ENCODE results near the gene USP49.
"Not testable (repeated sequence)": the region's sequence is repeated elsewhere in the genome, so short reads cannot be mapped to it uniquely, and the experiment has no call there.

Gene USP49

GRCh38 chr6:41779788-41780550, 115.2 kb downstream of the USP49 start, which contains the start of gene FRS3:
Gene FRS3, minus strand, starts transcription at chr6:41779900. Its CDS starts 2,913 bp downstream, at chr6:41776987.
- DNase-seq (ENCODE audit: low spot score): peak; percentile 90

- DNase-seq (ENCODE audit: low spot score): no peak
These were observed 115.8 kb downstream of the USP49 start for GRCh38 chr6:41779336-41779735.

DNA sequence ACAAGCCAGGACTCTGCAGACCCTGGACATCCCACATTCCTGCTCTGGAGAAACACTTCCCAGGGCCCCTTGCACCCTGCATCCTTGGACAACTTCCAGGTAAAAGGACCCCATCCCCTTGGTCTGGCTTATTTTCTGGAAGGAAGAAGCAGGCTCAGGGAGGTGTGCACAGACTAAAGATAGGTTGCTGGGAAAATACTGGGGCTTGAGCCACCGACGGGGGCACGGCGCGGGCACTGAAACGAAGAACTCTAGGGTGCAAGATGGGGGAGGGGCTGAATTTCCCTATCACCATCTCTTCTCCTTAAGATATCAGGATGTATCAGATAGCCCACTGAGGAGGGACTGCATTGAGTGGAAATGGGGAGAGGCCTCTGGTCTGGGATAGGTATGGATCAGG, 116.3 kb downstream of the USP49 start:
- no peak for DNase-seq (ENCODE audit: low spot score)

GRCh38 chr6:41777551-41778285, 117.5 kb downstream of the USP49 start:
- no peak for DNase-seq (ENCODE audit: low spot score)

DNA sequence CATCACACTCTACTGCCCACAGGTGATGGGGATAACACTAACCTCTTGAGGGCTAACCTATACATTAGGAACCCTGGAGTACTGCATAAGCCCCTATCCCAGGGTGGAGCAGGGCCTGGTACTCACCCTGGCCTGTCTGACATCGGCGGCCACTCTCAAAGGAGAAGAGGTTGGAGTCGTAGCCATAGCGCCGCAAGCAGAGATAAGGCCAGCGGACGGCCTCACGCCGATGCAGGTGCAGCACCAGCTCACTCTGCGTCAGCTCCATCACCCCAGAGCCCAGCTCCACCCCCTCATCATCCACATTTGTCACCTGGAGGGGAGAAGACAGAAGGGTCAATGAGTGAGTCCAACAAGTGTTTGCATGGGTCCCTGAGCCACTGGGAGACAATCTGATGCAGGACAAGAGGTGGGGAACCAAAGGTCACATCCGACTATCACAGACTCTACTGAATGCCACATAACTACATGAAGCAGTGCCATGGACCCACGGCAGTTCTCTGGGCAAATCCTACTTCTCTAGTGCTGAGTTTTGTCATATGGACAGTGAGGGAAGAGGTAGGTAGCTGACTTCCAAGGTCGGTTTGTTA, 119.8 kb downstream of the USP49 start:
- no peak for DNase-seq (ENCODE audit: low spot score)

DNA sequence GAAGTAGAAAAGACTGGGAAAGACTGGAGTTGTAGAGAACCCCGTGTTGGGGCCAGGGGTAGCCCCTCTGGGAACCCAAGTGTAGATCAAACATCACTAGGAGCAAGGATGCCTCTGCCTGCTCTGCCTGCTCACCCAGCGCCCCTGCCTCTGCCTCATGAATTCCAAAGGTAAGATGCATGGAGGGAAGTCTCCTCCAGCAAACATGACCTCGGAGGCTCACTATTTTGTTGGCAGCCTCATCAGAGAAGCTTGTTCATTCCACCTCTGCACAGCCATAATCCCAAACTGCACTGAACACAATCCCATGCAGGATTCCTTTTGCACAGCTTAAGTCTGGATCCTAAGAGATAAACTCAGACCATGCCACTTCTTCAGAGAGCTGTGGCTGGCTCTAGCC, 120.3 kb downstream of the USP49 start:
- no peak for DNase-seq (ENCODE audit: low spot score)

- DNase-seq (ENCODE audit: low spot score): no peak
These were observed 123.9 kb downstream of the USP49 start for GRCh38 chr6:41771058-41771983.

DNA sequence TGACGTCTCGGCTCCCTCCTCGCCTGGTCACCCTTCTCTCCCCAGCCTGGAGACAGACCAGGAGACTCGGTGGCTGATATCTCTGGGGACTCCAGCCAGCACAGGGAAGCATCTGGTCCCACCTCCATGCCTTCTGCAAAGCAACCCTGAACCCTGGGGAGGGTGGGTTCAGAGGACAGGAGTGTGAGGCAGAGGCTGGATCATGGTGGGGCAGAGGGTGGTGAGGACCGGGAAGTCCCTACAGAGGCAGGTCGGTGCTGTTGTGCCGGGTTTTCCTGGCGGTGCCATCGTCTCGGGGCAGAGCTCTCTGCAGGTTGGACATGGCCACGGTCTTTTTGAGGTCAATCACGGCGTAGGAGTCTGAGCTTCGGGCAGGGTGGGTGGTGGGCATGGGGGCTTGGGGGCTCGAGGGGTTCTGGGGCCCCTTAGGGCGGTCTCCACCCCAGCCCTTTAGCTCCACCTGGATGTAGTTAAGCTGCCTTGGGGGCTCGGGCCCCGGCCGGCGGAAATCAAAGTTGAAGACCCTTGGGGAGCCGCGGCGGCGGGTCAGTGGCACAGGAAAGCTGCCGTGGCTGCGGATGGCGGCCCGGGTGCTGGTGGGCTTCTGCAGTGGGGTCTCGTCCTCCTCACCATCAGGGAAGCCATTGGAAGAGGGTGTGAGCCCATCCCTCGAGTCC, 124.7 kb downstream of the USP49 start:
- no peak for DNase-seq (ENCODE audit: low spot score)

GRCh38 chr6:41769376-41769775, 125.8 kb downstream of the USP49 start:
- no peak for DNase-seq (ENCODE audit: low spot score)

DNA sequence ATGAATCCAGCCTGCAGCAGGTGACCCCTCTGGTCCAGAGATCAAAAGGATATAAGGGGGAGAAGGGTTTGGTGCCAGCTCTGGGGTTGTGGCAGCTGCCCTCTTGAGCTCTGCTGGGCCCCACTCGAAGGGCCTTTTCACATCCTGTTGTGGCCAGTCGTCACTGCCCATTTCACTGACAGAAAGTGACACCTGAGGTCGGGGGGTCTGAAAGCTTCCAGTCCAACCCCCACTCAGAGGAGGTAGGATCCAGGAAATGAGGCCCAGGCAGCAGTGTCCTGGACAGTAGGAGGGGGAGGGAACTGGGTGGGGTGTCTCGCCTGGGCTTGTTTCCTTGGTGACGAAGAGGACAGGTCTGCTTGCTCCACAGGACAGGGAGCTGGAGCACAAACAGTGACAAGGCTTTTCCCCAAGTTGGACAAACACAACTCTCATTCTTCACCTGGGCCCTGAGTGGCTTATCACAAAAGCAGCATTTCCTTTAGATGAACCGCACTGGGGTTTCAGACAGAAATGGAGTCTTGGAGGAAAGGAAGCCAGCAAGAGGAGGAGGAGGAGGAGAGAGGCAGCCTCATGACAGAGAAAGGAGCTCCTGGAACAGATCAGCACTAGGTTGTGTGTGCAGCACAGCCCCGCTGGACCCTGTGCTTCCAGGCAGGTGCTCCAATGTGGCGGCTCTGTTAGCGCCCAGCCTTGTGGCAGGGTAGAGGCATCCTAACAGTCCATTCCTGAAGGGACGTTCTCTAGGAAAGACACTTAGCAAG, 126.4 kb downstream of the USP49 start:
- no peak for DNase-seq (ENCODE audit: low spot score)

GRCh38 chr6:41767112-41767833, 127.9 kb downstream of the USP49 start:
- peak; percentile 19 for DNase-seq (ENCODE audit: low spot score)

- not testable (repeated sequence) for DNase-seq (ENCODE audit: low spot score)
These were observed 129.0 kb downstream of the USP49 start for GRCh38 chr6:41766043-41766664.

DNA sequence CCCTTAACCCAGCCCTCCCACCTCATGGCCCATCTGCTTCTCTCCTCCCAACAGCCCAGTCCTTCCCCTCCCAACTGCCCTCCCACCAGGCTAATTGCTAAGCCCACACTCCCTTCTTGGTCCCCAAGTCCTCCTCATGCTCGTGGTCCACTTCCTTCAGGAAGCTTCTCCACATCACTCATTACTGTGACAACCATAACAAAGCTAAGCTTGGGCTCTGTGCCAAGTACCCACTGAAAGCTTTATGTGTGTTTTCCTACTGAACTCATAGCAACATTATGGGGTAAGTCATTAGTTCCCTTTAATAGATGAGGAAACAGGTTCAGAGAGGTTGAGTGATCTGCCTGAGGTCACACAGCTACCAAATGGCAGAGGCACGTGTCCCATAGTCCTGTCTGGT, 131.7 kb downstream of the USP49 start:
- DNase-seq (ENCODE audit: low spot score): peak; percentile 33

DNA sequence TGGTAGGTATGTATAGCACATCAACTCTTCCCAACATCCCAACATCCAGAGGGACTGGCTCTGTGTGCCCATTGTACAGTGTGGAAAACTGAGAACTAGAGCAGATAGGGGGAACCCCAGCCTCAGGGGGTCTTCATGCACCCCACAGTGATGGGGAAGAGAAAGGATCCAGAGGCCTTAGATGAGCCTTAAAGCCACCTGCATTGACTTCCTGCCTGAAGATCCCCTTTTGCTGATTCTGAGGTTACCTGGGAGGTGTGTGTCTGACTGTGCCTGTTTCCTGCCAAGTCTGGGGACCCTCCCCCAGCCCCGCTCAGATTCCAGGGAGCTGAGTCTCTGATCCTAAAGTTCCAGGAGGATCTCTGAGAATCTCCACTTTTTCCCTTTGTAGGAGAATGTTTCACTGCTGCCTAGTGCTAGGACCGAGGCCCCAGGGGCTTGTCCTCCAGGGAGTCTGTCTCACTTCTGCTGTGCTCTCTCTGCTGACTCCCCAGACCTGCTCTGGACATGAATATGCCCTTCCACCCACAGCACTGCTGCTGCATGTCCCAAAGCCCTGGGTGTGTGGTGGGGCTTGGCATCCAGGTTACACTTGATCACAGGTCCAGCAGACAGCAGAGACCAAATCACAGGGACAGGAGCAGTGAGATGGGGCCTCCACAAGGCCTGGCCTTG, 135.1 kb downstream of the USP49 start:
- DNase-seq (ENCODE audit: low spot score): no peak

- no peak for DNase-seq (ENCODE audit: low spot score)
These were observed 135.9 kb downstream of the USP49 start for GRCh38 chr6:41759106-41759904.

DNA sequence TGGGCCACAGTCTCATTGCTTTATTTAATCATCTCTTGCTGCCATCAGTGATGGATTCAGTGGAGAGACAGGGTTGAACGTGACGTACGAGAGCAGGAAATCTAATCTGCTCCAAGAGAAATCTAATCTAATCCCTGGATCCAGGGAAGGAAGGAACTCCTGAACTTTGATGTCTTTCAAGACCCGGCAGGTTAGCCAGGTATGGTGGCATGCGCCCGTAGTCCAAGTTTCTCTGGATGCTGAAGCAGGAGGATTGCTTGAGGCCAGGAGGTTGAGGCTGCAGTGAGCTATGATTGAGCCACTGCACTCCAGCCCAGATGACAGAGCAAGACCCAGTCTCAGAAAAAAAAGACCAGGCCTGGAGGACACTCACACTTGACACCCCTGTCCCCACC, 136.5 kb downstream of the USP49 start:
- no peak for DNase-seq (ENCODE audit: low spot score)

DNA sequence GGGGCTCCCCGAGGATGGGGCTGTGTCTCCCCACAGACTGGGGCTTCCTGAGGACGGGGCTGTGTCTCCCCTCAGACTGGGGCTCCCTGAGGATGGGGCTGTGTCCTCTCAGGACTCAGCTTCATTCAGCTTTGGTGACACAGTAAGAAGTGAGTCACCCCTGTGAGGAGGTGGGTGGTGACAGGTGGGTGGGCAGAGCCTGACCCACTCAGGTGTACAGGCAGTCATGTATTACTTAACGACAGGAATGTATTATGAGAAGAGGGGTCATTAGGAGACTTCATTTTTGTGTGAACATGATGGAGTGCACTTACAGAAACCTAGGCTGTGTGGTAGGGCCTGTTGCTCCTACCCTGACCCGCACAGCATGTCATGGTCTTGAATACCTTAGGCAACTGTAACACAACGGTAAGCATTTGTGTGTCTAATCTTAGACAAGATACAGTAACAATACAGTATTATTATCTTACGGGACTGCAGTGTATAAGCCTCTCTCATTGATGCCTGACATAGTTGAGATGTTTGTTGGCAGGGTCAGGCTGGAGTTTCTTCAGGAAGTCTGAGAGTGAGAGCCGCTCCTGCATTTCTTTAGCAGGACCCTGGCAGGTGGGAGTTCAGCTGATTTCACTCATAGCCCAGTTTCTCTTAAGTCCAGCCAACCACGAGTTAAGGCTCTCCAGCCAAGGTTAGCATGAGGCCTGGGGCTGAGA, 137.1 kb downstream of the USP49 start:
- DNase-seq (ENCODE audit: low spot score): no peak

Data from kidney capillary endothelial cell (primary cell).